Panc1 (cell line): ENCODE results near the gene LHFPL2.

ENCODE experiments used
- CTCF ChIP-seq: fragments of 450-650 bp; IDR thresholded peaks from 2 replicates; pipeline ENCODE4 v1.5.1; 2017; ENCODE audit warnings: mild to moderate bottlenecking
- POLR2AphosphoS5 ChIP-seq: IDR thresholded peaks from 2 replicates; pipeline ENCODE4 v1.6.1; 2012; ENCODE audit warnings: mild to moderate bottlenecking, low read depth, low read length, moderate library complexity
- REST ChIP-seq, 2 experiments: IDR thresholded peaks; 2 replicates each; pipeline ENCODE4 v1.6.1; 2011 to 2012; ENCODE audit warnings: low read depth in 2 of 2, control low read depth in 1 of 2, low read length in 1 of 2, mild to moderate bottlenecking in 1 of 2, moderate library complexity in 1 of 2; ENCODE audit not compliant: insufficient read depth in 1 of 2
- TCF7L2 ChIP-seq: IDR thresholded peaks from 2 replicates; pipeline ENCODE4 v1.6.1; 2011; ENCODE audit warnings: mild to moderate bottlenecking, low read depth, low read length, inconsistent platforms

GRCh38 chr5:78588507-78588906, 60.1 kb downstream of the LHFPL2 start:
- no peak for TF ChIP-seq CTCF
- TF ChIP-seq POLR2AphosphoS5, result no peak
- TF ChIP-seq REST (IDR thresholded peaks at IDR 0.05; ENCODE audit: insufficient read depth in 1 of 2, low read depth in 2 of 2, low read length in 1 of 2), result no peak
- TF ChIP-seq TCF7L2, result no peak
